Small intestine (tissue), 7 donors: ENCODE measurements around the gene TNIP1. TPM values are rescaled to one million over a fixed set of nuclear protein-coding genes. Genes with fewer than 3 reads are reported as not detected.
A peak's percentile ranks its signal among the peaks of the same experiment; 100 is the strongest.

Experiments used
- DNase-seq, 2 donors: peaks; one replicate each; pipeline versions ENCODE4 v3.0.0 to v3.0.0-alpha.2; 2013
- FAIRE-seq: peaks from 2 replicates; lab custom pipeline; 2012; peaks lifted over from hg19 to GRCh38; lab: Jason Lieb, UNC
- H3K27ac ChIP-seq, 3 donors: one replicate each; pipeline ENCODE4 v1.5.1; 2013; ENCODE audit warnings: low read length in 2 of 3, mild to moderate bottlenecking in 2 of 3, control low read depth in 1 of 3, inconsistent platforms in 1 of 3, low read depth in 1 of 3, moderate library complexity in 1 of 3
- H3K27me3 ChIP-seq, 3 donors: one replicate each; pipeline ENCODE4 v1.6.1; 2013; ENCODE audit warnings: low read length in 3 of 3, inconsistent platforms in 1 of 3; ENCODE audit not compliant: control insufficient read depth in 3 of 3, insufficient read depth in 3 of 3
- H3K36me3 ChIP-seq, 3 donors: one replicate each; pipeline ENCODE4 v1.6.1; 2013; ENCODE audit warnings: low read length in 3 of 3, inconsistent platforms in 1 of 3, low read depth in 1 of 3, mild to moderate bottlenecking in 1 of 3, moderate library complexity in 1 of 3; ENCODE audit not compliant: control insufficient read depth in 3 of 3, insufficient read depth in 2 of 3
- H3K4me1 ChIP-seq, 3 donors: one replicate each; pipeline ENCODE4 v1.6.1; 2013; ENCODE audit warnings: low read length in 2 of 3, inconsistent platforms in 1 of 3, low read depth in 1 of 3, mild to moderate bottlenecking in 1 of 3, moderate library complexity in 1 of 3; ENCODE audit not compliant: control insufficient read depth in 3 of 3, insufficient read depth in 2 of 3
- H3K4me3 ChIP-seq, 3 donors: one replicate each; pipeline ENCODE4 v1.5.1; 2013; ENCODE audit warnings: low read length in 3 of 3, control low read depth in 1 of 3, inconsistent platforms in 1 of 3, low read depth in 1 of 3, mild to moderate bottlenecking in 1 of 3, moderate library complexity in 1 of 3
- H3K9me3 ChIP-seq, 2 donors: one replicate each; pipeline ENCODE4 v1.6.1; 2013; ENCODE audit warnings: low read depth in 1 of 2, low read length in 1 of 2; ENCODE audit not compliant: control insufficient read depth in 2 of 2, insufficient read depth in 1 of 2
- WGBS, 3 donors: extraction: QIAGEN DNeasy Blood & Tissue Kit; methylation state at CpG; one replicate each; pipeline ENCODE4 v1.1.7; 2013; 5-methylcytosine and 5-hydroxymethylcytosine counted together
- polyA plus RNA-seq, 4 donors: library from polyadenylated mRNA; stranded (reverse) in 3 of 4; unstranded in 1 of 4; fragments of 200-250 nt in 3 of 4; fragments of 120-200 nt in 1 of 4; gene quantifications; one replicate each; pipeline versions ENCODE4 v1.2.1 to v1.2.3, GENCODE V29; 2013
- donor health status: healthy with polysubstance abuse.
- donor health status: control.
- donor health status: control.
- donor health status: Bipolar disorder and iron deficiency.
- donor health status: healthy.

Gene TNIP1
- polyA plus RNA-seq, 4 donors = 78.7 to 190 (median 131) TPM

GRCh38 chr5:151094852-151095245 is 14.0 kb upstream of the TNIP1 start:
- Histone ChIP-seq H3K27ac (peak overlapping the region; percentile 92 to 97 (median 97)), H3K4me1 (peaks cover 26 to 52% (median 34%) of the 10 kb centered on the region in 3 donors), H3K27me3 (no peaks in the 10 kb centered on the region), H3K36me3 (peaks cover 0 to 3% (median 0%) of the 10 kb centered on the region in 3 donors), H3K9me3 (no peaks in the 10 kb centered on the region), H3K4me3 (no peak overlapping the region)
- FAIRE-seq (no peak), DNase-seq (peak; percentile 74 to 95)
- 18 to 36% (median 29%) methylated on average over 8 of the region's 8 CpGs for WGBS, 3 donors

DNA sequence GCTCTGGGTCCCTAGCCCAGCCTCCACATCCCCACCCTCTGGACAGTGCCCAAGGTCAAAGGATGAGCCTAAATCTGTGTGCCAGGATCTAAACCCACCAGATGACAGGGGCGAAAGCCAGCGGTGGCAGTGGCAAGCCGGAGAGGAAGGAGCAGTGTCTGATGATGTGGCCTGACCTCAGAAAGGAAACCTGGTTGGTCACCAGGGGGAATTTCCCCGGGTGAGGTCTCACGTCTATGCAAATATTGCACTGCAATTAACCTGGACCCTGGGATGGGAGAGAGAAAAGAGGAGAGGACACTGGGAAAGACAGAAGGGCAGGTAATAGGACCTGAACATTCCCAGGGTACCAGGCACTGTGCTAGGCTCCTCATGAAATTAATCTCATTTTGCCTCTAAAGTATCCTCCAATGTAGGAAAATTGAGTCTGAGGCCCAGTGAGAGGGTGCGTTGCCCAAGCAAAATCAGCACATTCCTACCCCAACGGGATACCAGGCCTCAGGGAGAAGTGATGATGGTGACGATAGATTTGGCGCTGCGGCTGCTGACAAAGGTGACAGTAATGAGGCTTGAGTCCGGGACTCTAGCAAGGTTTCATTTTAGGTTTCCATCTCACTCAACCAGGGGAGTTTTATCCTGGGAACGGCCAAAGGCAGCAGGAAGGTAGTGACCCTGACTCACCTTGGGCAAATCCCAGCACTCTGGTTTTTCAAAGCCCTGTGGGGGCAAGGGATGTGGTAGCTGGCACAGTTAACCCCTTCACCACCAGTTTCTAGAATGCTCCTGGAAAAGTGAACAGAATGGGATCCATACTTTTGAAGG is 13.4 kb upstream of the TNIP1 start:
- no peaks in the 10 kb centered on the region for H3K27me3 ChIP-seq
- H3K27ac ChIP-seq = peak overlapping the region; percentile 92 to 97 (median 97)
- no peaks in the 10 kb centered on the region for H3K9me3 ChIP-seq
- peaks cover 29 to 54% (median 34%) of the 10 kb centered on the region in 3 donors for H3K4me1 ChIP-seq
- no peak overlapping the region for H3K4me3 ChIP-seq
- peaks cover 0 to 3% (median 0%) of the 10 kb centered on the region in 3 donors for H3K36me3 ChIP-seq
- DNase-seq (peak; percentile 58 to 62), FAIRE-seq (no peak)
- 17 to 31% (median 23%) methylated on average over 12 of the region's 12 CpGs for WGBS, 3 donors

DNA sequence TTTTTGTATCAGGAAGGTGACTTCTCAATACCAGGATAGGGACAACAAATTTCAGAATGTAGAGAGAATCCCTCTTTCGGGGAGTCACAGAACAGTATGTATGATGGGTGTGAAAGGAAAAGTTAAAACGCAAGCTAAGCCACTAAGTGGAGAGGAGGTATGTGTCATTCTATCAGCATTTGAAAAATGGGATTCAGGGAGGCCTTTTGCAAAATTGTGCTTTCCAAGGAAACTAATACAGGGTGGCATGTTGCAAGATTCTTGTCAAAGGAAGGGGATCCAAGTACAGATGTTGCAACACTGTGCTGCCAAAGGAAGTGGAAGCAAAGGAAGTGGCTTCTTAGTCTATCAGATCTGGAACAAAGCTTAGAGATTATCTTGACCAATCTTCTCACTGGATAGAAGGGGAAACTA is 12.6 kb upstream of the TNIP1 start:
- DNase-seq (peak; percentile 73 to 74), FAIRE-seq (no peak)
- Histone ChIP-seq H3K4me1 (peaks cover 29 to 54% (median 34%) of the 10 kb centered on the region in 3 donors), H3K27ac (peak overlapping the region; percentile 92 to 97 (median 97)), H3K36me3 (peaks cover 0 to 3% (median 0%) of the 10 kb centered on the region in 3 donors), H3K9me3 (no peaks in the 10 kb centered on the region), H3K27me3 (no peaks in the 10 kb centered on the region), H3K4me3 (no peak overlapping the region)
- 17 to 36% (median 19%) methylated on average over 2 of the region's 2 CpGs for WGBS, 3 donors

GRCh38 chr5:151092762-151093161 is 11.9 kb upstream of the TNIP1 start:
- H3K36me3 ChIP-seq = no peaks in the 10 kb centered on the region
- 16 to 55% (median 33%) methylated on average over 2 of the region's 2 CpGs for WGBS, 3 donors
- peaks cover 25 to 51% (median 27%) of the 10 kb centered on the region in 3 donors for H3K4me1 ChIP-seq
- H3K9me3 ChIP-seq = no peaks in the 10 kb centered on the region
- FAIRE-seq (no peak), DNase-seq (peak; percentile 48 to 62)
- no peaks in the 10 kb centered on the region for H3K27me3 ChIP-seq
- H3K27ac ChIP-seq = peak overlapping the region; percentile 92 to 97 (median 97)
- H3K4me3 ChIP-seq = no peak overlapping the region

DNA sequence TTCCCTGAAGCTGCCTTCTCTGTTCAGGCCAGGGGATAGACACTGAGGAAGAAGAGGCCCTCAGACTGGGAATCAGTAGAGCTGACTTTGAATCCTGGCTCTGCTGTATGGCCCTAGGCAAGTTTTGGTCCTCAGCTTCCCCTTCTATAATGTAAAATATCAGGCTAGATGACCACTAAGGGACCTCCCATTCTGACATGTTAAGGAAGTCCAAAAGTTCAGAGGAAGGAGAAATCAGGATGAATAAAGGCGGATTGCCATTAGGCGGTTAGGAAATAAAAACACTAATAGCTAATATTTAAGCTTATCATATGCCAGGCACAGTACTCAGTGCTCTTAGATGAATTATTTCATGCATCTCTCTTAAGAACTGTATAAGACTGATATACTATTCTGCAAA is 8.9 kb upstream of the TNIP1 start:
- H3K27ac ChIP-seq = peak overlapping the region in 1 of 3 donors; percentile 61
- no peak for FAIRE-seq
- DNase-seq = peak in 1 of 2 donors; percentile 67
- peaks cover 16 to 54% (median 28%) of the 10 kb centered on the region in 3 donors for H3K4me1 ChIP-seq
- H3K9me3 ChIP-seq = no peaks in the 10 kb centered on the region
- no peaks in the 10 kb centered on the region for H3K27me3 ChIP-seq
- WGBS, 3 donors = 17 to 44% (median 33%) methylated on average over 2 of the region's 2 CpGs
- H3K36me3 ChIP-seq = no peaks in the 10 kb centered on the region
- no peak overlapping the region for H3K4me3 ChIP-seq

DNA sequence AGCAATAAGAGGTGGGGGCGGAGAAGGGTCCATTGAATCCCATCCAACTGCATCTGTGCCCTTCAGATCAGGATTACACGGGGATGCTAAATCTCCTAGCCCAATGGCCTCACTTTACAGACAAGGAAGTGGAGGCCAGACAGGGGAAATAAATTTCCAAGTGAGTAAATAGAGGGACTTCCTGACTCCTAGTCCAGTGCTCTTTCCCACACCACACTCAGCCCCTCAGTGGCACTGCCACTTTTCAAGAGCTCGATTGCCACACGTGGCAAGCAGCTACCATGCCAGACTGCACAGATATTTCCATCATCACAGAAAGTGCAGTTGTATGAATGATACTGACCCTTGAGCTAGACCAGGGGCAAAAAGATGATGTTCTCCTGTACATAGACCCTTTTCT is 8.2 kb upstream of the TNIP1 start:
- no peaks in the 10 kb centered on the region for H3K27me3 ChIP-seq
- H3K4me3 ChIP-seq = no peak overlapping the region
- H3K27ac ChIP-seq = no peak overlapping the region
- 78 to 90% (median 78%) methylated on average over 4 of the region's 4 CpGs for WGBS, 3 donors
- H3K9me3 ChIP-seq = no peaks in the 10 kb centered on the region
- no peak for DNase-seq
- FAIRE-seq = no peak
- H3K4me1 ChIP-seq = peaks cover 10 to 51% (median 21%) of the 10 kb centered on the region in 3 donors
- no peaks in the 10 kb centered on the region for H3K36me3 ChIP-seq

- no peak for FAIRE-seq
- 78 to 84% (median 79%) methylated on average over 7 of the region's 7 CpGs for WGBS, 3 donors
- no peak overlapping the region for H3K4me3 ChIP-seq
- H3K36me3 ChIP-seq = no peaks in the 10 kb centered on the region
- H3K9me3 ChIP-seq = no peaks in the 10 kb centered on the region
- H3K27ac ChIP-seq = peak overlapping the region in 1 of 3 donors; percentile 79
- peaks cover 15 to 43% (median 18%) of the 10 kb centered on the region in 3 donors for H3K4me1 ChIP-seq
- no peaks in the 10 kb centered on the region for H3K27me3 ChIP-seq
- no peak for DNase-seq
Measured at GRCh38 chr5:151087486-151087885, 6.7 kb upstream of the TNIP1 start.

DNA sequence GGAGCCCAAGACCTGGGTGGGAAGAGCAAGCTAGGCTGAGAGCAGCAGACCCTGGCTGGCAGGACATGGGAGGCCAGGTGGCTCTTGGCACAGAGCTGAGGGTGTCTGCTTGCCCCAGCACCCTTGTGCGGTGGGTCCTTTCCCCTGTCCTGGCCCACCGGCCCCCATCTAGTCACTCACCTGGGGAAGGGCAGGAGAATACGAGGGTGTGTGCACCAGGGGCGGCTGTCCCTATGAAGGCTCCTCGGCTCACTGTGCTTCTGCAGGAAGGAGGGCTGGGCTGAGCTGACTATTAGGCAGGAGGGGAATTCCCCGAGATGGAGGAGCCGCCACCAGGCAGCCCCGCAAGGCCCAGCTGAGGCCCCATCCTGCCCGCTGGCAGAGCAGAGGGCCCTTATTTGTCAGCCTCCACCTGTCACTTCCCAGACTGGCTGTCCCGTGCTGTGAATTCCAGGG is 6.1 kb upstream of the TNIP1 start:
- 5 to 32% (median 10%) methylated on average over 9 to 10 of the region's 10 CpGs for WGBS, 3 donors
- no peaks in the 10 kb centered on the region for H3K27me3 ChIP-seq
- no peaks in the 10 kb centered on the region for H3K36me3 ChIP-seq
- FAIRE-seq (no peak), DNase-seq (peak; percentile 44 to 58)
- H3K27ac ChIP-seq = peak overlapping the region; percentile 18 to 79 (median 60)
- H3K4me1 ChIP-seq = peaks cover 18 to 47% (median 19%) of the 10 kb centered on the region in 3 donors
- H3K9me3 ChIP-seq = no peaks in the 10 kb centered on the region
- peak overlapping the region in 1 of 3 donors; percentile 12 for H3K4me3 ChIP-seq
